ENCODE results near the gene GJA9.
A peak's percentile ranks its signal among the peaks of the same experiment; 100 is the strongest.
"Not testable (repeated sequence)": the region's sequence is repeated elsewhere in the genome, so short reads cannot be mapped to it uniquely, and the experiment has no call there.

The GJA9 gene

GRCh38 chr1:38873027-38873969 lies 8.1 kb downstream of the GJA9 start, which contains the start of gene MYCBP:
TSS of gene MYCBP (minus strand) at chr1:38873348. CDS start at chr1:38873305, 43 bp downstream.
- DNase-seq (ENCODE audit: low spot score) = peak; percentile 100

GRCh38 chr1:38872401-38873026 lies 8.9 kb downstream of the GJA9 start:
- DNase-seq (ENCODE audit: low spot score) = peak; percentile 41

GRCh38 chr1:38870996-38871395 lies 10.4 kb downstream of the GJA9 start:
- no peak for DNase-seq (ENCODE audit: low spot score)

- DNase-seq (ENCODE audit: low spot score) = no peak
Observed at GRCh38 chr1:38867208-38867607, 14.2 kb downstream of the GJA9 start.

GRCh38 chr1:38865112-38865715 lies 16.2 kb downstream of the GJA9 start:
- no peak for DNase-seq (ENCODE audit: low spot score)

- no peak for DNase-seq (ENCODE audit: low spot score)
Observed at GRCh38 chr1:38860454-38860795, 21.0 kb downstream of the GJA9 start.

- DNase-seq (ENCODE audit: low spot score) = peak; percentile 100
Observed at GRCh38 chr1:38859561-38860453, 21.6 kb downstream of the GJA9 start, which contains the start of gene RRAGC. TSS of gene RRAGC (minus strand) at chr1:38859772. CDS start at chr1:38859646, 126 bp downstream.

GRCh38 chr1:38858833-38859560 lies 22.4 kb downstream of the GJA9 start:
- peak; percentile 62 for DNase-seq (ENCODE audit: low spot score)

GRCh38 chr1:38852780-38853179 lies 28.6 kb downstream of the GJA9 start:
- DNase-seq (ENCODE audit: low spot score) = no peak

GRCh38 chr1:38848071-38848470 lies 33.3 kb downstream of the GJA9 start:
- no peak for DNase-seq (ENCODE audit: low spot score)

- DNase-seq (ENCODE audit: low spot score) = no peak
Observed at GRCh38 chr1:38846210-38846609, 35.2 kb downstream of the GJA9 start.

- DNase-seq (ENCODE audit: low spot score) = not testable (repeated sequence)
Observed at GRCh38 chr1:38845088-38845487, 36.3 kb downstream of the GJA9 start.

GRCh38 chr1:38840281-38840680 lies 41.1 kb downstream of the GJA9 start:
- DNase-seq (ENCODE audit: low spot score) = no peak

- no peak for DNase-seq (ENCODE audit: low spot score)
Observed at GRCh38 chr1:38839363-38839762, 42.0 kb downstream of the GJA9 start.

GRCh38 chr1:38836316-38836715 lies 45.1 kb downstream of the GJA9 start:
- DNase-seq (ENCODE audit: low spot score) = not testable (repeated sequence)

- peak; percentile 75 for DNase-seq (ENCODE audit: low spot score)
Observed at GRCh38 chr1:38834937-38835827, 46.2 kb downstream of the GJA9 start.

- DNase-seq (ENCODE audit: low spot score) = no peak
Observed at GRCh38 chr1:38834221-38834782, 47.1 kb downstream of the GJA9 start.

GRCh38 chr1:38833146-38833545 lies 48.2 kb downstream of the GJA9 start:
- no peak for DNase-seq (ENCODE audit: low spot score)

- no peak for DNase-seq (ENCODE audit: low spot score)
Observed at GRCh38 chr1:38832370-38832734, 49.0 kb downstream of the GJA9 start.

Data from AG20443 (cell line).